ENCODE data around the gene FGF11.

DNA sequence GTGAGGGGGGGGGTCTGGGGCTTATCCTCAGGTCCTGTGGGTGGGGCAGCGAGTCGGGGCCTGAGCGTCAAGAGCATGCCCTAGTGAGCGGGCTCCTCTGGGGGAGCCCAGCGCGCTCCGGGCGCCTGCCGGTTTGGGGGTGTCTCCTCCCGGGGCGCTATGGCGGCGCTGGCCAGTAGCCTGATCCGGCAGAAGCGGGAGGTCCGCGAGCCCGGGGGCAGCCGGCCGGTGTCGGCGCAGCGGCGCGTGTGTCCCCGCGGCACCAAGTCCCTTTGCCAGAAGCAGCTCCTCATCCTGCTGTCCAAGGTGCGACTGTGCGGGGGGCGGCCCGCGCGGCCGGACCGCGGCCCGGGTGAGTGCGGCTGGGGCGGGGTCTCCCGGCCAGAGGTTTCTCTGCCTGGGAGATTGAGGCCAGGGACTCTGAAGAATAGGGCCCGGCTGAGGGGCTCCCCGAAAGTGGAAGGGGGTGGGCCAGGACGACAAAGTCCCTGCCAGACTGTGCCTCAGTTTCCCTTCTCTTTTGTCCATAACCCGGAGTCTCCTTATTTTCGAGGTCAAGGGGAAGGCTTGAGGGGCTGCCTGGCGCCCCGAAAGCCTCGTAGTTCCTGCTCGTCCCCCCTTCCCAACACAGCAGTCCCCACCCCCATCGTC lies at the start of gene FGF11:
- TF ChIP-seq CTCF (IDR thresholded peaks at IDR 0.05) = no peak
- TF ChIP-seq POLR2A (IDR thresholded peaks at IDR 0.05) = no peak

Measured in heart left ventricle (tissue), 13 donors.